IMR-90 (cell line): ENCODE results near the gene CERT1. TPM values are rescaled to one million over a fixed set of nuclear protein-coding genes. Genes with fewer than 3 reads are reported as not detected.

Source experiments
- ATAC-seq: fragments of 200-7000 bp; cut with Tn5 transposase; 2 replicates; pipeline ENCODE4 v1.9.1; 2020; ENCODE audit warnings: low read depth, mild to moderate bottlenecking, moderate library complexity
- BruUV-seq: library from RNA; stranded (reverse); fragments of 400-500 nt; replicated peaks from 2 replicates; lab custom pipeline; 2021; lab: Mats Ljungman, UMichigan
- CTCF ChIA-PET: fragments of 300-600 bp; formaldehyde crosslinking; extraction: SDS; loops from one replicate; lab custom pipeline; 2021; ENCODE audit warnings: antibody characterized with exemption; lab: Yijun Ruan, JAX
- POLR2A ChIA-PET: fragments of 300-600 bp; sonication (Branson Sonifier 250); formaldehyde crosslinking; loops from one replicate; lab custom pipeline; 2022; ENCODE audit warnings: antibody characterized with exemption; ENCODE audit not compliant: unreplicated experiment; lab: Charles Lee
- DNase-seq: peaks from one replicate; pipeline ENCODE4 v3.0.0; 2013
- H2AFZ ChIP-seq: replicated peaks from 2 replicates; pipeline ENCODE3; 2013; ENCODE audit warnings: low read length, mild to moderate bottlenecking; ENCODE audit not compliant: poor library complexity
- H2AK5ac ChIP-seq: 2 replicates; pipeline ENCODE4 v1.6.1; 2013; ENCODE audit warnings: low read depth, low read length, inconsistent platforms
- H2AK9ac ChIP-seq: replicated peaks from 2 replicates; pipeline ENCODE3; 2013; ENCODE audit warnings: mild to moderate bottlenecking, low read depth, low read length, moderate library complexity; ENCODE audit not compliant: poor library complexity
- H2BK120ac ChIP-seq: 2 replicates; pipeline ENCODE4 v1.6.1; 2013; ENCODE audit warnings: low read depth, low read length, inconsistent platforms
- H2BK15ac ChIP-seq: 3 replicates; pipeline ENCODE4 v1.6.1; 2013; ENCODE audit warnings: low read depth, low read length, inconsistent platforms
- H2BK20ac ChIP-seq: 2 replicates; pipeline ENCODE4 v1.6.1; 2013; ENCODE audit warnings: low read depth, mild to moderate bottlenecking, inconsistent platforms, low read length, moderate library complexity
- H2BK5ac ChIP-seq: 2 replicates; pipeline ENCODE4 v1.6.1; 2013; ENCODE audit warnings: mild to moderate bottlenecking, low read depth, low read length, inconsistent platforms; ENCODE audit not compliant: poor library complexity, severe bottlenecking
- H3K14ac ChIP-seq: replicated peaks from 2 replicates; pipeline ENCODE4 v1.6.1; 2013; ENCODE audit warnings: low read depth, low read length, inconsistent platforms
- H3K18ac ChIP-seq: 2 replicates; pipeline ENCODE4 v1.6.1; 2013; ENCODE audit warnings: low read depth, low read length, control low read depth
- H3K23ac ChIP-seq: 2 replicates; pipeline ENCODE4 v1.6.1; 2013; ENCODE audit warnings: low read depth, low read length, inconsistent platforms
- H3K27ac ChIP-seq: 2 replicates; pipeline ENCODE4 v1.5.1; 2013; ENCODE audit warnings: mild to moderate bottlenecking, control low read depth, low read length; ENCODE audit not compliant: insufficient read depth
- H3K27me3 ChIP-seq: 2 replicates; pipeline ENCODE4 v1.6.1; 2013; ENCODE audit warnings: low read length; ENCODE audit not compliant: control insufficient read depth, insufficient read depth
- H3K36me3 ChIP-seq: 2 replicates; pipeline ENCODE4 v1.6.1; 2013; ENCODE audit warnings: low read length, mixed read lengths; ENCODE audit not compliant: control insufficient read depth, insufficient read depth
- H3K4ac ChIP-seq: 2 replicates; pipeline ENCODE4 v1.6.1; 2013; ENCODE audit warnings: low read depth, low read length, inconsistent platforms
- H3K4me1 ChIP-seq: 2 replicates; pipeline ENCODE4 v1.6.1; 2013; ENCODE audit warnings: low read length, mixed read lengths; ENCODE audit not compliant: control insufficient read depth, insufficient read depth
- H3K4me2 ChIP-seq: 2 replicates; pipeline ENCODE4 v1.6.1; 2013; ENCODE audit warnings: low read depth, mild to moderate bottlenecking, control low read depth, low read length, moderate library complexity
- H3K4me3 ChIP-seq: 2 replicates; pipeline ENCODE4 v1.5.1; 2013; ENCODE audit warnings: low read depth, mild to moderate bottlenecking, control low read depth, low read length, moderate library complexity; ENCODE audit not compliant: insufficient read depth
- H3K56ac ChIP-seq: 2 replicates; pipeline ENCODE4 v1.6.1; 2013; ENCODE audit warnings: low read length, inconsistent platforms; ENCODE audit not compliant: insufficient read depth; ENCODE audit errors: extremely low read depth
- H3K79me1 ChIP-seq, 2 experiments: 2 replicates each; pipeline ENCODE4 v1.6.1; 2013; ENCODE audit warnings: low read length in 2 of 2, inconsistent platforms in 1 of 2, low read depth in 1 of 2
- H3K9ac ChIP-seq: 2 replicates; pipeline ENCODE4 v1.6.1; 2013; ENCODE audit warnings: low read depth, low read length, control low read depth
- H3K9me1 ChIP-seq: 2 replicates; pipeline ENCODE4 v1.6.1; 2013; ENCODE audit warnings: low read length, inconsistent platforms; ENCODE audit not compliant: insufficient read depth
- H3K9me3 ChIP-seq: 2 replicates; pipeline ENCODE4 v1.6.1; 2013; ENCODE audit warnings: low read length; ENCODE audit not compliant: control insufficient read depth, insufficient read depth
- H4K20me1 ChIP-seq: 2 replicates; pipeline ENCODE4 v1.6.1; 2013; ENCODE audit warnings: low read length, inconsistent platforms; ENCODE audit not compliant: insufficient read depth
- H4K5ac ChIP-seq: 2 replicates; pipeline ENCODE4 v1.6.1; 2013; ENCODE audit warnings: mild to moderate bottlenecking, low read depth, low read length, control low read depth
- H4K8ac ChIP-seq, 2 experiments: 2 replicates each; pipeline ENCODE4 v1.6.1; 2013; ENCODE audit warnings: low read depth in 2 of 2, low read length in 2 of 2, control low read depth in 1 of 2, inconsistent platforms in 1 of 2
- H4K91ac ChIP-seq: 2 replicates; pipeline ENCODE4 v1.6.1; 2013; ENCODE audit warnings: low read depth, low read length, inconsistent platforms; ENCODE audit not compliant: insufficient read depth
- BHLHE40 ChIP-seq: fragments of 150-350 bp; IDR thresholded peaks from 2 replicates; pipeline ENCODE4 v1.6.1; 2016; ENCODE audit warnings: mild to moderate bottlenecking, low read depth, low read length
- CEBPB ChIP-seq: IDR thresholded peaks from 2 replicates; pipeline ENCODE4 v1.6.1; 2012; ENCODE audit warnings: low read depth, low read length, improper control_type of control experiment
- CHD1 ChIP-seq: IDR thresholded peaks from 2 replicates; pipeline ENCODE4 v1.6.1; 2012; ENCODE audit warnings: low read depth, low read length, improper control_type of control experiment
- CTCF ChIP-seq: conservative IDR thresholded peaks from 2 replicates; pipeline ENCODE4 v1.5.1; 2012; ENCODE audit warnings: mild to moderate bottlenecking, low read depth, low read length, improper control_type of control experiment
- ELK1 ChIP-seq: fragments of 150-350 bp; IDR thresholded peaks from 2 replicates; pipeline ENCODE4 v1.6.1; 2016; ENCODE audit warnings: low read depth, mild to moderate bottlenecking, low read length, moderate library complexity, borderline replicate concordance
- FOS ChIP-seq: fragments of 150-350 bp; IDR thresholded peaks from 2 replicates; pipeline ENCODE4 v1.6.1; 2016; ENCODE audit warnings: low read depth, low read length
- MAZ ChIP-seq: IDR thresholded peaks from 2 replicates; pipeline ENCODE4 v1.6.1; 2012; ENCODE audit warnings: low read depth, mild to moderate bottlenecking, low read length, improper control_type of control experiment, moderate library complexity, borderline replicate concordance
- MXI1 ChIP-seq: IDR thresholded peaks from 2 replicates; pipeline ENCODE4 v1.6.1; 2012; ENCODE audit warnings: low read depth, mild to moderate bottlenecking, low read length, moderate library complexity, borderline replicate concordance
- RCOR1 ChIP-seq: IDR thresholded peaks from 2 replicates; pipeline ENCODE4 v1.6.1; 2012; ENCODE audit warnings: mild to moderate bottlenecking, low read length, improper control_type of control experiment; ENCODE audit not compliant: insufficient replicate concordance
- USF2 ChIP-seq: fragments of 150-350 bp; IDR thresholded peaks from 2 replicates; pipeline ENCODE4 v1.6.1; 2017; ENCODE audit warnings: mild to moderate bottlenecking, antibody characterized with exemption, low read length, low read depth
- WGBS, 2 experiments: methylation state at CpG; one replicate each; pipeline versions ENCODE4 v1.1.5 to v1.1.7; 2013; ENCODE audit warnings: missing lambda C conversion rate in 2 of 2; ENCODE audit not compliant: insufficient read length in 1 of 2; ENCODE audit errors: extremely low coverage in 2 of 2; 5-methylcytosine and 5-hydroxymethylcytosine counted together
- dilution Hi-C: fragments of 300-500 bp; cut with HindIII; formaldehyde crosslinking; loops from one replicate; pipeline ENCODE4 v1.14.3; 2018; ENCODE audit warnings: low sequenced_read_pairs; ENCODE audit not compliant: unreplicated experiment
- in situ Hi-C: fragments of 300-500 bp; cut with MboI; formaldehyde crosslinking; loops from 3 replicates; pipeline ENCODE4 v1.14.3; 2019; ENCODE audit warnings: low sequenced_read_pairs, inconsistent platforms, mixed read lengths
- intact Hi-C: fragments of 100-400 bp; cut with micrococcal nuclease; formaldehyde crosslinking; loops from 2 replicates; pipeline ENCODE4 v1.10.0; 2022
- polyA plus RNA-seq, 3 experiments: library from polyadenylated mRNA; depleted of rRNA; stranded (reverse); fragments of >200 nt; gene quantifications; 2 replicates each; pipeline ENCODE4 v1.2.3, GENCODE V29; 2012; ENCODE audit warnings: low replicate concordance in 1 of 3
- total RNA-seq: library from RNA; depleted of rRNA; stranded (reverse); fragments of >200 nt; gene quantifications from 2 replicates; pipeline ENCODE4 v1.2.3, GENCODE V29; 2012

The CERT1 gene
- total and polyA plus RNA-seq, 2 of the 4 experiments (the other 2 are of a cell fraction): 7.2 TPM

GRCh38 chr5:75523275-75523674 lies 11.8 kb upstream of the CERT1 start:
- intact Hi-C loops: no loop called here
- no peak overlapping the region for H2BK15ac ChIP-seq
- POLR2A ChIA-PET: interaction anchor here (0.6 kb wide), 1 partner anchor 45 kb away, joined by 3 read pairs; no protein-coding TSS in a partner anchor

More at GRCh38 chr5:75523275-75523674, 11.8 kb upstream of the CERT1 start:
- Histone ChIP-seq H3K9me3 (peaks cover 5% of the 10 kb centered on the region; the same call in 1 of the 2 replicates), H4K91ac (no peak overlapping the region), H3K27me3 (no peaks in the 10 kb centered on the region), H4K8ac (no peak overlapping the region), H3K23ac (no peak overlapping the region), H3K14ac (no peak overlapping the region), H4K5ac (no peak overlapping the region), H3K4me1 (no peaks in the 10 kb centered on the region), H3K27ac (no peak overlapping the region), H3K9ac (no peak overlapping the region), H3K4me2 (no peak overlapping the region), H3K56ac (no peak overlapping the region), H2BK20ac (no peak overlapping the region), H3K4me3 (no peak overlapping the region), H2AK9ac (no peak overlapping the region), H4K20me1 (peaks cover 4% of the 10 kb centered on the region), H2AK5ac (no peak overlapping the region), H2AFZ (no peak overlapping the region), H3K9me1 (no peaks in the 10 kb centered on the region; the same call in 1 of the 2 replicates), H3K36me3 (peaks cover 2% of the 10 kb centered on the region), H3K79me1 (peaks cover 23 to 34% of the 10 kb centered on the region in 2 experiments), H3K18ac (no peak overlapping the region), H2BK120ac (no peak overlapping the region), H2BK5ac (no peak overlapping the region), H3K4ac (no peak overlapping the region)
- no peak for TF ChIP-seq CEBPB
- TF ChIP-seq ELK1: no peak
- TF ChIP-seq BHLHE40: no peak
- no peak for TF ChIP-seq MAZ
- TF ChIP-seq CHD1: no peak
- no peak for TF ChIP-seq USF2
- TF ChIP-seq MXI1: no peak
- no peak for TF ChIP-seq FOS
- no peak for TF ChIP-seq RCOR1
- no peak for TF ChIP-seq CTCF
- dilution Hi-C loops: no loop called here
- BruUV-seq: no TSS peak
- no peak for DNase-seq
- CTCF ChIA-PET: no interaction called here
- in situ Hi-C loops: no loop called here
- no peak for ATAC-seq
- no CpG with 5 or more reads among the region's 1 CpG for WGBS, 2 experiments
